Gastroesophageal sphincter (tissue), 4 donors: Measurements from ENCODE around the gene EFEMP2. TPM values are rescaled to one million over a fixed set of nuclear protein-coding genes. Genes with fewer than 3 reads are reported as not detected.

Source experiments
- ATAC-seq: fragments of 150-250 bp; one replicate; pipeline ENCODE4 v1.9.1; 2016; ENCODE audit warnings: mild to moderate bottlenecking, moderate library complexity
- H3K27ac ChIP-seq, 4 donors: fragments of 200-600 bp; sonication (generic) in 3 of 4; 1 replicate in 3 of 4; 2 replicates in 1 of 4; pipeline ENCODE4 v1.5.1; 2016 to 2019
- H3K27me3 ChIP-seq: fragments of 200-600 bp; sonication (generic); one replicate; pipeline ENCODE4 v1.5.1; 2019
- H3K36me3 ChIP-seq, 2 donors: fragments of 200-600 bp; sonication (generic); one replicate each; pipeline ENCODE4 v1.5.1; 2019; ENCODE audit warnings: control low read depth in 1 of 2
- H3K4me1 ChIP-seq, 3 donors: fragments of 200-600 bp; sonication (generic); 1 replicate in 2 of 3; 2 replicates in 1 of 3; pipeline ENCODE4 v1.5.1; 2016 to 2019; ENCODE audit warnings: control low read depth in 2 of 3
- H3K4me3 ChIP-seq, 2 donors: fragments of 200-600 bp; sonication (generic); one replicate each; pipeline ENCODE4 v1.5.1; 2019; ENCODE audit warnings: mild to moderate bottlenecking in 1 of 2, moderate library complexity in 1 of 2
- H3K9me3 ChIP-seq, 3 donors: fragments of 200-600 bp; sonication (generic); one replicate each; pipeline ENCODE4 v1.5.1; 2017 to 2019; ENCODE audit warnings: control low read depth in 2 of 3
- EP300 ChIP-seq: sonication (generic); formaldehyde crosslinking; IDR thresholded peaks from one replicate; pipeline ENCODE4 v1.6.1; 2017; ENCODE audit warnings: antibody characterized with exemption, mild to moderate bottlenecking
- POLR2A ChIP-seq, 2 donors: fragments of 450-650 bp; IDR thresholded peaks; one replicate each; pipeline ENCODE4 v1.6.1; 2017; ENCODE audit warnings: antibody characterized with exemption in 2 of 2, mild to moderate bottlenecking in 2 of 2, moderate library complexity in 1 of 2
- POLR2AphosphoS5 ChIP-seq: sonication (generic); formaldehyde crosslinking; IDR thresholded peaks from one replicate; pipeline ENCODE4 v1.6.1; 2017; ENCODE audit warnings: antibody characterized with exemption
- WGBS, 2 donors: methylation state at CpG; one replicate each; pipeline ENCODE4 v1.1.5; 2018; ENCODE audit warnings: low coverage in 1 of 2; 5-methylcytosine and 5-hydroxymethylcytosine counted together
- total RNA-seq, 4 donors: library from RNA; depleted of rRNA; stranded (reverse); fragments of >200 nt; gene quantifications; one replicate each; pipeline ENCODE4 v1.1.0, GENCODE V29; 2016
- TF ChIP-seq, protein P1 (sequence below), 4 experiments: fragments of 200-600 bp in 2 of 4; fragments of 450-650 bp in 2 of 4; sonication (generic) in 1 of 4; IDR thresholded peaks; one replicate each; pipeline ENCODE4 v1.5.1; 2017 to 2019; ENCODE audit warnings: antibody characterized with exemption in 4 of 4, mild to moderate bottlenecking in 2 of 4, moderate library complexity in 2 of 4

The EFEMP2 gene
- total RNA-seq, 4 donors from 2014 or later, result 55.6 to 92.8 (median 81.2) TPM

DNA sequence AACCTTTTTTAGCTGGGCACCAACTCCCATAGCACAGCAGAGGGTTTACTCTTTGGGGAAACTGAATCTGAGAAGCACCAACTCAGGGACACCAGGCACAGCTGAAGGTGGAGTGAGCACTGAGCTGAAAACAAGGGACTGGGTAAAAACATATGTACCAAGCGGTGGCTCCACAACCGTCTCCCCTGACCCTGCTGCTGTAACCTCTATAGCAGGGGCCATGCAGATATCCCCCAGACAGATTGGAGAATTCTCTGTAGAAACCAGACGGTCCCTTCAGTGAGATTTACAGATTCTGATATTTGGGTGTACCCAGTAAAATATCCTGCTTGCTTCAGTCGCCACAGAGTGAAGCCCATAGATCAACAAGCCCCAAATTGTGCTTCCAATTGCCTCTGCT lies 43.1 kb downstream of the EFEMP2 start:
- peaks cover 0 to 16% (median 10%) of the 10 kb centered on the region in 3 donors for H3K4me1 ChIP-seq
- no peaks in the 10 kb centered on the region for H3K36me3 ChIP-seq
- no peaks in the 10 kb centered on the region for H3K9me3 ChIP-seq
- H3K4me3 ChIP-seq, result no peak overlapping the region
- TF ChIP-seq, protein P1, sequence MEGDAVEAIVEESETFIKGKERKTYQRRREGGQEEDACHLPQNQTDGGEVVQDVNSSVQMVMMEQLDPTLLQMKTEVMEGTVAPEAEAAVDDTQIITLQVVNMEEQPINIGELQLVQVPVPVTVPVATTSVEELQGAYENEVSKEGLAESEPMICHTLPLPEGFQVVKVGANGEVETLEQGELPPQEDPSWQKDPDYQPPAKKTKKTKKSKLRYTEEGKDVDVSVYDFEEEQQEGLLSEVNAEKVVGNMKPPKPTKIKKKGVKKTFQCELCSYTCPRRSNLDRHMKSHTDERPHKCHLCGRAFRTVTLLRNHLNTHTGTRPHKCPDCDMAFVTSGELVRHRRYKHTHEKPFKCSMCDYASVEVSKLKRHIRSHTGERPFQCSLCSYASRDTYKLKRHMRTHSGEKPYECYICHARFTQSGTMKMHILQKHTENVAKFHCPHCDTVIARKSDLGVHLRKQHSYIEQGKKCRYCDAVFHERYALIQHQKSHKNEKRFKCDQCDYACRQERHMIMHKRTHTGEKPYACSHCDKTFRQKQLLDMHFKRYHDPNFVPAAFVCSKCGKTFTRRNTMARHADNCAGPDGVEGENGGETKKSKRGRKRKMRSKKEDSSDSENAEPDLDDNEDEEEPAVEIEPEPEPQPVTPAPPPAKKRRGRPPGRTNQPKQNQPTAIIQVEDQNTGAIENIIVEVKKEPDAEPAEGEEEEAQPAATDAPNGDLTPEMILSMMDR (IDR thresholded peaks at IDR 0.05), result no peak
- TF ChIP-seq EP300 (no peak), POLR2AphosphoS5 (no peak), POLR2A (IDR thresholded peaks at IDR 0.05) (no peak)
- H3K27me3 ChIP-seq, result peaks cover 7% of the 10 kb centered on the region
- ATAC-seq, result no peak
- H3K27ac ChIP-seq, result no peak overlapping the region
- WGBS, 2 donors, result 50 to 77% methylated on average over 2 to 3 of the region's 4 CpGs

DNA sequence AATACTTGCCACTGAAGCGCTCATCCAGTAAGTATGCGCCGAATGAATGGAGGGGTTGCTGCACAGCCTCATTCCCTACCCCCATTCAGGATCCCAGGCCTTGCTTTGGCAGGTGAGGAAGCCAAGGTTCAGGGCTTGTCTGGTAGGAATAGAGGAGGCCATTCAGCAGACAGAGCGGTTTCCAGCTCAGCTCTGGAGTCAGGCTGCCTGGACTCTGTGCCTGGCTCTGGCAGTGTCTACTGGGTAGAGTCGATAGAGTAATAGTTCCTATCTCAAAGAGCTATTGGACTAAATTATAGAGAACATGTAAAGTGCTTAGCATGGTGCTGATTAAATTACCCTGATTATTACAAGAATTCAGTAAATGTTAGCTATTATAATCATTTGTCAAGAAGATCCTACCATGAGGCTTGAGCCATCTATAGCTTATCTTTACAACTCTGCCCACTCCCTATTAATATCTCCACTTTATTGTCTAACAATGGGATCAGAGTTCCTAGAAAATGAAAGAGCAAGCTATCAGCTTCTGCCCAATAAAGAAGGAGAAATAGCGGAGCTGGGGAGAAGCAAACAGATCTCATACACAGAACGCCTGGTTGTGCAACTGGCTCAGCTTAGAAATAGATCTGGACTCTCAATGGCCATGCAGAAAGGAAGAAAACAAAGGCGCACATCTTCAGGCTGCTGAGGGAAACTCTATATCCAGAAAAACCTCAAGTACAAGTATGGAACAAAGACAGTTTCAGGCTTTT lies 45.4 kb downstream of the EFEMP2 start:
- H3K36me3 ChIP-seq, result no peaks in the 10 kb centered on the region
- H3K9me3 ChIP-seq, result no peaks in the 10 kb centered on the region
- TF ChIP-seq EP300, result no peak
- no peak for TF ChIP-seq POLR2AphosphoS5
- no peak for TF ChIP-seq POLR2A (IDR thresholded peaks at IDR 0.05)
- TF ChIP-seq, protein P1 (IDR thresholded peaks at IDR 0.05), result no peak
- no peaks in the 10 kb centered on the region for H3K4me1 ChIP-seq
- peaks cover 7% of the 10 kb centered on the region for H3K27me3 ChIP-seq
- H3K27ac ChIP-seq, result no peak overlapping the region
- WGBS, 2 donors, result 84 to 91% methylated on average over 5 to 6 of the region's 8 CpGs
- H3K4me3 ChIP-seq, result no peak overlapping the region
- ATAC-seq, result no peak

DNA sequence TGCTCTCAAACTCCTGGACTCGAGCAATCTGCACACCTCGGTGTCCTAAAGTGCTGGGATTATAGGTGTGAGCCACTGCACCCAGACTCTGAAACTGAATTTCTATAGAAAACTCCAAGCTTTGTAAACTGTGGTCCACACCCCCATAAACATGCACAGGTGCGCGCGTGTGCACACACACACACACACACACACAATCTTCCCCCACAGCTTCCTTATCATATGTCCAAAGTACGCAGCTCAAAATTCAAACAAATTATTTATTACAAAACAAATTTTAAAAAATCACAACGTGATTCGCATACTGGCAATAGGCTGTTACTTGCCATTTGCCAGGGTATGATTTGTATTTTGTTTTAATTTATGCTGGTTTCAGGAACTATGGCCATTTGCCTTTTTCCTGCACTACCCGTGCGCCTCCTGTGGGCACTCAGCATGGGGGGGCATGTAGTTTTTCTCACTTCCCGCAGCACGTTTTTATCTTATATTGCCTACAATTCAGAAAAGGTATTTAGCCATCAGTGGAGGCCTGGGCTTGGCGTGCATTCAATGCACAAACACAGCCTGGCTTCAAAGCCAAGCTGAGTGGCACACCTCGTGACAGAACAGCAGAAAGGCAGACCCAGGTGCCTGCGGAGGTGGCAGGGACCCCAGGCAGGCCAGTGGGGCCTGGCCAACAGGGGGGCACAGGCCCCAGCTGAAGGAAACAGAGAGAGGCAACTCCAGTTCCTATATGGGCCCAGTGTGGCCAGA lies 49.6 kb downstream of the EFEMP2 start:
- Histone ChIP-seq H3K27ac (no peak overlapping the region), H3K4me3 (no peak overlapping the region), H3K36me3 (no peaks in the 10 kb centered on the region), H3K27me3 (no peaks in the 10 kb centered on the region), H3K9me3 (no peaks in the 10 kb centered on the region), H3K4me1 (peaks cover 0 to 4% (median 0%) of the 10 kb centered on the region in 3 donors)
- no peak for ATAC-seq
- WGBS, 2 donors, result 80 to 84% methylated on average over 10 to 11 of the region's 15 CpGs
- TF ChIP-seq POLR2AphosphoS5 (no peak), EP300 (no peak), POLR2A (IDR thresholded peaks at IDR 0.05) (no peak)
- TF ChIP-seq, protein P1 (IDR thresholded peaks at IDR 0.05), result no peak

DNA sequence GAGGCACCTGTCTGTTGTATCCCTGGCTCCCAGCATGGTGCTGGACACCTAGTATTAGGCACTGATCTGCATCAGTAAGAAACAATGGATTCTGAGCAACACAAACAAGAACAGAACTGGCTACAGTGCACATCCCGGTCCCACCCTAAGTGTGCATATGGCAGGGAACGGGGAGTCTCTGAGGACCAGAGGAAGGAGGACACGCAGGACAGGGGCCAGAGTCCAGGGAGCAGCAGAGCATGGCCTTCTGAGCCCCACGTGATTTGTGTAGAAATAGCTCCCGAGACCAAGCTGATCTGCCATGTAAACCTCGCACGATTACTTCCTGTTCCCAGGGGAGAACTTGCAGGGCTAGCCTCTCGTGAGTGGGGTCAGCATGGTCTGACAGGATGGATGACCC lies 51.5 kb downstream of the EFEMP2 start:
- Histone ChIP-seq H3K4me1 (peaks cover 0 to 20% (median 0%) of the 10 kb centered on the region in 3 donors), H3K27me3 (no peaks in the 10 kb centered on the region), H3K36me3 (no peaks in the 10 kb centered on the region), H3K9me3 (no peaks in the 10 kb centered on the region), H3K4me3 (no peak overlapping the region), H3K27ac (no peak overlapping the region)
- no peak for ATAC-seq
- TF ChIP-seq POLR2A (IDR thresholded peaks at IDR 0.05) (no peak), POLR2AphosphoS5 (no peak), EP300 (no peak)
- TF ChIP-seq, protein P1 (IDR thresholded peaks at IDR 0.05), result no peak
- 53 to 58% methylated on average over 4 to 8 of the region's 8 CpGs for WGBS, 2 donors
